Measurements from ENCODE around the gene QDPR.

QDPR gene

GRCh38 chr4:17436750-17437090 is 75.2 kb downstream of the QDPR start:
- DNase-seq (ENCODE audit: low read depth in 2 of 2, low spot score in 1 of 2): no peak

All from stimulated activated CD8-positive, alpha-beta memory T cell treated with anti-CD3 and anti-CD28 coated beads, Interleukin-4, amount 100 ng/mL, for 1 hour (primary cell).